IMR-90 (cell line): ENCODE measurements around the gene PDF.

Experiments
- POLR2A ChIP-seq: IDR thresholded peaks from 2 replicates; pipeline ENCODE4 v1.6.1; 2012; ENCODE audit warnings: mild to moderate bottlenecking, low read depth, low read length
- TF ChIP-seq, protein P1 (sequence below): fragments of 150-350 bp; IDR thresholded peaks from 2 replicates; pipeline ENCODE4 v1.6.1; 2016; ENCODE audit warnings: low read depth, mild to moderate bottlenecking, low read length, moderate library complexity, borderline replicate concordance

DNA sequence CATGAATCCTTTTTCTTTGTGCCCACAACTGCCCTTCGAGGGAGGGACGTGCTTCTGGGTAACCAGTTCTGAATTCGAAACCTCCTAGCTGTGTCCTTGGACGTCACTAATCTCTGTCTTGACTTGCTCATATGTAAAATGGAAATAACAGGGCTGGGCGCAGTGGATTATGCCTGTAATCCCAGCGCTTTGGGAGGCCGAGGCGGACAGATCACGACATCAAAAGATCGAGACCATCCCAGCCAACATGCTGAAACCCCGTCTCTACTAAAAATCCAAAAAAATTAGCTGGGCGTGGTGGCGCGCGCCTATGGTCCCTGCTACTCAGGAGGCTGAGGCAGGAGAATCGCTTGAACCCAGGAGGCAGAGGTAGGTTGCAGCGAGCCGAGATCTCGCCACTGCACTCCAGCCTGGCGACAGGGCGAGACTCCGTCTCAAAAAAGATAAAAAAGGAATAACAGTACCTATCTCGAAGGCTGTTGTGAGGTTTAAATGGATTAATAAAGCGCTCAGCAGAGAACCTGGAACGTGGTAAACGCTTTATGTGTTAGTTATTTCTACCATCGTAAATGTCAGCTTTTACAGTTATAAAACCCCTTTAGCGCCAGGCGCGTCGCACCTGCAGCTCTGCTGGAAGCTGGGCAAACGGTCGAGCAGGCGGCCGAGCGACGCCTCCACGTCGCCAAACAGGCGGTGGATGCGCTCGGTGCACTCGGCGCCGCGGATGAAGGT, 8.3 kb upstream of the PDF start:
- TF ChIP-seq, protein P1, sequence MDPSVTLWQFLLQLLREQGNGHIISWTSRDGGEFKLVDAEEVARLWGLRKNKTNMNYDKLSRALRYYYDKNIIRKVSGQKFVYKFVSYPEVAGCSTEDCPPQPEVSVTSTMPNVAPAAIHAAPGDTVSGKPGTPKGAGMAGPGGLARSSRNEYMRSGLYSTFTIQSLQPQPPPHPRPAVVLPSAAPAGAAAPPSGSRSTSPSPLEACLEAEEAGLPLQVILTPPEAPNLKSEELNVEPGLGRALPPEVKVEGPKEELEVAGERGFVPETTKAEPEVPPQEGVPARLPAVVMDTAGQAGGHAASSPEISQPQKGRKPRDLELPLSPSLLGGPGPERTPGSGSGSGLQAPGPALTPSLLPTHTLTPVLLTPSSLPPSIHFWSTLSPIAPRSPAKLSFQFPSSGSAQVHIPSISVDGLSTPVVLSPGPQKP, result no peak
- no peak for TF ChIP-seq POLR2A
